Ishikawa (cell line): Measurements from ENCODE around the gene DACT2.

ENCODE experiments used
- CEBPB ChIP-seq: IDR thresholded peaks from 2 replicates; pipeline ENCODE4 v1.6.1; 2012
- CREB1 ChIP-seq: IDR thresholded peaks from 2 replicates; pipeline ENCODE4 v1.6.1; 2012; ENCODE audit warnings: low read depth
- EGR1 ChIP-seq: IDR thresholded peaks from 2 replicates; pipeline ENCODE4 v1.6.1; 2012
- EP300 ChIP-seq: IDR thresholded peaks from 2 replicates; pipeline ENCODE4 v1.6.1; 2012; ENCODE audit warnings: borderline replicate concordance
- FOXM1 ChIP-seq: IDR thresholded peaks from 2 replicates; pipeline ENCODE4 v1.6.1; 2012; ENCODE audit warnings: low read depth, borderline replicate concordance
- NFIC ChIP-seq: IDR thresholded peaks from 2 replicates; pipeline ENCODE4 v1.6.1; 2012
- RAD21 ChIP-seq: IDR thresholded peaks from 2 replicates; pipeline ENCODE4 v1.6.1; 2012; ENCODE audit warnings: low read depth
- TAF1 ChIP-seq: IDR thresholded peaks from 2 replicates; pipeline ENCODE4 v1.6.1; 2012; ENCODE audit warnings: low read depth, mild to moderate bottlenecking
- TEAD4 ChIP-seq: IDR thresholded peaks from 2 replicates; pipeline ENCODE4 v1.6.1; 2012
- YY1 ChIP-seq: IDR thresholded peaks from 2 replicates; pipeline ENCODE4 v1.6.1; 2012; ENCODE audit warnings: low read depth
- ZBTB7A ChIP-seq: IDR thresholded peaks from 2 replicates; pipeline ENCODE4 v1.6.1; 2012; ENCODE audit warnings: low read depth
- TF ChIP-seq, protein P1 (sequence below): IDR thresholded peaks from 2 replicates; pipeline ENCODE4 v1.6.1; 2012
- TF ChIP-seq, protein P2 (sequence below): IDR thresholded peaks from 2 replicates; pipeline ENCODE4 v1.6.1; 2012
- TF ChIP-seq, protein P3 (sequence below): IDR thresholded peaks from 2 replicates; pipeline ENCODE4 v1.6.1; 2012; ENCODE audit warnings: low read depth, mild to moderate bottlenecking

DNA sequence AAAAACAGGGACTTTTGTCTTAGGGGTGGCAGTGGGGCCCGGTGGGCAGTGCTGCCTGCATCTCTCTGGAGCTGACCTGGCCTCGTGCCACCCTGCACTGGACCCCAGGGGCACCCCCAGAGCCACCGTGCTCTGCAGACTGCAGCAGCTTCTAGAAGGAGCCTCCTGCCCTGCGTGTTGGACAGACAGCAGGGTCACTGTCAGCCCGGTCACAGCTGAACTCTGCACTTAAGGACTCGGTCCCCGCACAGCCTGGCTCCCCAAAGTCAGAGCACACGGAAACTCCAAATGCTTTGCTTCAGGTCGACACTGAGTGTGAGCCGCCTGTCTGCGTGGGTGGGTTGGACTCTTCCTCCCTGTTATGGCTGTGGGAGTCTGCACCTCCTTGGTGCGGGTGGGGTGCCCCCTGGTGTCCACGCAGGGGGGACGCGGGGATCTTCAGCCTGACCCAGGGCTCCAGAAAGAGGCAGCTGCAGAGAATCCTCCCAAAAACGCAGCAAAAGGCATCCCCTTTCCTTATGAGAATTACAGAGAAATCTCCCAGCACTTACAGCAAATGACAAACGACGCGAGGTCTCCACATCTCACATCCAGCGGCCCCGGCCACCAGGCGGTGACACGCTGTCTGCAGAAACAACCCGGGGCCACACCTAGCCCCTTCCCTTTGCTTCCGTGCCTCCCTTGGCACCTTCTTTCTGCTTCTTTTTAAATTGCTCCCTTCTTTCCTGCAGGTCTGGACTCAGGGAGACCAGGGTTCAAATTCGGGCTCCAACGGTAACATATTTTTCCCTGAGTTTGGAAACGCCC lies 36.3 kb upstream of the DACT2 start:
- TF ChIP-seq, protein P1, sequence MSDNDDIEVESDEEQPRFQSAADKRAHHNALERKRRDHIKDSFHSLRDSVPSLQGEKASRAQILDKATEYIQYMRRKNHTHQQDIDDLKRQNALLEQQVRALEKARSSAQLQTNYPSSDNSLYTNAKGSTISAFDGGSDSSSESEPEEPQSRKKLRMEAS: no peak
- TF ChIP-seq EP300 (no peak), RAD21 (peak; percentile 92), TEAD4 (no peak), CEBPB (no peak), NFIC (no peak), FOXM1 (no peak), YY1 (0 out of 2 replicates have a peak, but pooled peaks have one; percentile 38), TAF1 (no peak), CREB1 (no peak), EGR1 (peak; percentile 86), ZBTB7A (no peak)
- TF ChIP-seq, protein P2, sequence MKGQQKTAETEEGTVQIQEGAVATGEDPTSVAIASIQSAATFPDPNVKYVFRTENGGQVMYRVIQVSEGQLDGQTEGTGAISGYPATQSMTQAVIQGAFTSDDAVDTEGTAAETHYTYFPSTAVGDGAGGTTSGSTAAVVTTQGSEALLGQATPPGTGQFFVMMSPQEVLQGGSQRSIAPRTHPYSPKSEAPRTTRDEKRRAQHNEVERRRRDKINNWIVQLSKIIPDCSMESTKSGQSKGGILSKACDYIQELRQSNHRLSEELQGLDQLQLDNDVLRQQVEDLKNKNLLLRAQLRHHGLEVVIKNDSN: no peak
- TF ChIP-seq, protein P3, sequence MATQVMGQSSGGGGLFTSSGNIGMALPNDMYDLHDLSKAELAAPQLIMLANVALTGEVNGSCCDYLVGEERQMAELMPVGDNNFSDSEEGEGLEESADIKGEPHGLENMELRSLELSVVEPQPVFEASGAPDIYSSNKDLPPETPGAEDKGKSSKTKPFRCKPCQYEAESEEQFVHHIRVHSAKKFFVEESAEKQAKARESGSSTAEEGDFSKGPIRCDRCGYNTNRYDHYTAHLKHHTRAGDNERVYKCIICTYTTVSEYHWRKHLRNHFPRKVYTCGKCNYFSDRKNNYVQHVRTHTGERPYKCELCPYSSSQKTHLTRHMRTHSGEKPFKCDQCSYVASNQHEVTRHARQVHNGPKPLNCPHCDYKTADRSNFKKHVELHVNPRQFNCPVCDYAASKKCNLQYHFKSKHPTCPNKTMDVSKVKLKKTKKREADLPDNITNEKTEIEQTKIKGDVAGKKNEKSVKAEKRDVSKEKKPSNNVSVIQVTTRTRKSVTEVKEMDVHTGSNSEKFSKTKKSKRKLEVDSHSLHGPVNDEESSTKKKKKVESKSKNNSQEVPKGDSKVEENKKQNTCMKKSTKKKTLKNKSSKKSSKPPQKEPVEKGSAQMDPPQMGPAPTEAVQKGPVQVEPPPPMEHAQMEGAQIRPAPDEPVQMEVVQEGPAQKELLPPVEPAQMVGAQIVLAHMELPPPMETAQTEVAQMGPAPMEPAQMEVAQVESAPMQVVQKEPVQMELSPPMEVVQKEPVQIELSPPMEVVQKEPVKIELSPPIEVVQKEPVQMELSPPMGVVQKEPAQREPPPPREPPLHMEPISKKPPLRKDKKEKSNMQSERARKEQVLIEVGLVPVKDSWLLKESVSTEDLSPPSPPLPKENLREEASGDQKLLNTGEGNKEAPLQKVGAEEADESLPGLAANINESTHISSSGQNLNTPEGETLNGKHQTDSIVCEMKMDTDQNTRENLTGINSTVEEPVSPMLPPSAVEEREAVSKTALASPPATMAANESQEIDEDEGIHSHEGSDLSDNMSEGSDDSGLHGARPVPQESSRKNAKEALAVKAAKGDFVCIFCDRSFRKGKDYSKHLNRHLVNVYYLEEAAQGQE: no peak
